GM18499 (cell line): ENCODE results near the gene CD69.
"Not testable (repeated sequence)": the region's sequence is repeated elsewhere in the genome, so short reads cannot be mapped to it uniquely, and the experiment has no call there.

Experiments used
- ATAC-seq: cut with Tn5 transposase; IDR thresholded peaks from one replicate; pipeline ENCODE4 v1.9.1; 2021; ENCODE audit warnings: moderate number of reproducible peaks; ENCODE audit not compliant: insufficient read depth, unreplicated experiment

The CD69 gene

GRCh38 chr12:9724023-9724422, 36.7 kb downstream of the CD69 start:
- ATAC-seq: no peak

GRCh38 chr12:9721394-9722092, 39.2 kb downstream of the CD69 start:
- ATAC-seq: peak; percentile 58

GRCh38 chr12:9719790-9720189, 40.9 kb downstream of the CD69 start:
- ATAC-seq: no peak

GRCh38 chr12:9718968-9719367, 41.7 kb downstream of the CD69 start:
- no peak for ATAC-seq

- no peak for ATAC-seq
These were observed 43.4 kb downstream of the CD69 start for GRCh38 chr12:9717070-9717925.

- ATAC-seq: peak; percentile 52
These were observed 47.6 kb downstream of the CD69 start for GRCh38 chr12:9713032-9713558.

GRCh38 chr12:9711664-9712063, 49.0 kb downstream of the CD69 start:
- ATAC-seq: no peak

- no peak for ATAC-seq
These were observed 49.9 kb downstream of the CD69 start for GRCh38 chr12:9710584-9711375.

- no peak for ATAC-seq
These were observed 51.8 kb downstream of the CD69 start for GRCh38 chr12:9708853-9709252.

GRCh38 chr12:9707864-9708808, 52.6 kb downstream of the CD69 start:
- no peak for ATAC-seq

- ATAC-seq: no peak
These were observed 53.3 kb downstream of the CD69 start for GRCh38 chr12:9707356-9707755.

- ATAC-seq: no peak
These were observed 54.5 kb downstream of the CD69 start for GRCh38 chr12:9706086-9706685.

- ATAC-seq: not testable (repeated sequence)
These were observed 56.1 kb downstream of the CD69 start for GRCh38 chr12:9704561-9704960.
